LNCAP (cell line): ENCODE measurements around the gene TDRD7.

ENCODE experiments used
- TF ChIP-seq, protein P1 (sequence below): fragments of 450-650 bp; IDR thresholded peaks from 2 replicates; pipeline ENCODE4 v1.5.1; 2017; ENCODE audit warnings: mild to moderate bottlenecking

The TDRD7 gene

DNA sequence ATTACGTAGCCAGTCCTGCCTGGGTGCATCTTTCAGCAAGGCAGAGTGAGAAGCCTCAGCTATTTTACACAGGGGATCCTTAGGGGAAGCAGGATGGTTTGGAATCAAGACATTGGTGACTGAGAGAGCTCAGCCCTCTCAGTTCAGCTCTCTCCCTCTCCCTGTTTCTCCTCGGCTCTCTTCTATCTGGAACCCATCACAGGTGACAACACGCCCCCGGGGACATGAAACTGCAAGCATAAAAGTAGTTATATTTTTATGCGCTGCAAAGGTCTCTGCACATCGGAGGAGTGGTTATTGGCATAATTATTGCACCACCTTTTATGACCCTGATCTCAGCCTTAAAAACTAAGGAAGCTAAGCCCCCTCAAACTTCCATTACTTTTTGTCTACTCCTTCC, 103.8 kb downstream of the TDRD7 start:
- TF ChIP-seq, protein P1, sequence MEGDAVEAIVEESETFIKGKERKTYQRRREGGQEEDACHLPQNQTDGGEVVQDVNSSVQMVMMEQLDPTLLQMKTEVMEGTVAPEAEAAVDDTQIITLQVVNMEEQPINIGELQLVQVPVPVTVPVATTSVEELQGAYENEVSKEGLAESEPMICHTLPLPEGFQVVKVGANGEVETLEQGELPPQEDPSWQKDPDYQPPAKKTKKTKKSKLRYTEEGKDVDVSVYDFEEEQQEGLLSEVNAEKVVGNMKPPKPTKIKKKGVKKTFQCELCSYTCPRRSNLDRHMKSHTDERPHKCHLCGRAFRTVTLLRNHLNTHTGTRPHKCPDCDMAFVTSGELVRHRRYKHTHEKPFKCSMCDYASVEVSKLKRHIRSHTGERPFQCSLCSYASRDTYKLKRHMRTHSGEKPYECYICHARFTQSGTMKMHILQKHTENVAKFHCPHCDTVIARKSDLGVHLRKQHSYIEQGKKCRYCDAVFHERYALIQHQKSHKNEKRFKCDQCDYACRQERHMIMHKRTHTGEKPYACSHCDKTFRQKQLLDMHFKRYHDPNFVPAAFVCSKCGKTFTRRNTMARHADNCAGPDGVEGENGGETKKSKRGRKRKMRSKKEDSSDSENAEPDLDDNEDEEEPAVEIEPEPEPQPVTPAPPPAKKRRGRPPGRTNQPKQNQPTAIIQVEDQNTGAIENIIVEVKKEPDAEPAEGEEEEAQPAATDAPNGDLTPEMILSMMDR = no peak

DNA sequence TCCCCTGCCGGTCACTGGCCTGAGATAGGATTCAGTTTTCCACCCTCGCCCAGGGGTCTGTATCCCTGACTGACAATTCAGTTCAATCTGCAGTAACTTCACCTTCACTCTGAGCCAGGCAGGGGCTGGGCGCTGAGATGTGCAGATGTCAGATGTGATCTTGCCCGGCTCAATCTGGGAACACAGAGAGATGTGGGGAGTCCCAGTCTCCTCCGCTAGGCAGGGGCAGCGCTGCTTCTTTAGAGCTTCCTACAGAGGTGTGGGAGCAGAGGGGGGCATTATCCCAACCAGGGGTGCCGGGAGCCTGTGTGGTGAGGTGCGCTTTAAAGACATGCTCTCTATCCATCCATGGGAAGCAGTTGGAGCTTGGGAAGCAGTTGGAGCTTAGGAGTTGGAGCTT, 104.2 kb downstream of the TDRD7 start:
- TF ChIP-seq, protein P1 = no peak

- TF ChIP-seq, protein P1 = no peak
These were observed 105.6 kb downstream of the TDRD7 start for GRCh38 chr9:97517331-97518089.

DNA sequence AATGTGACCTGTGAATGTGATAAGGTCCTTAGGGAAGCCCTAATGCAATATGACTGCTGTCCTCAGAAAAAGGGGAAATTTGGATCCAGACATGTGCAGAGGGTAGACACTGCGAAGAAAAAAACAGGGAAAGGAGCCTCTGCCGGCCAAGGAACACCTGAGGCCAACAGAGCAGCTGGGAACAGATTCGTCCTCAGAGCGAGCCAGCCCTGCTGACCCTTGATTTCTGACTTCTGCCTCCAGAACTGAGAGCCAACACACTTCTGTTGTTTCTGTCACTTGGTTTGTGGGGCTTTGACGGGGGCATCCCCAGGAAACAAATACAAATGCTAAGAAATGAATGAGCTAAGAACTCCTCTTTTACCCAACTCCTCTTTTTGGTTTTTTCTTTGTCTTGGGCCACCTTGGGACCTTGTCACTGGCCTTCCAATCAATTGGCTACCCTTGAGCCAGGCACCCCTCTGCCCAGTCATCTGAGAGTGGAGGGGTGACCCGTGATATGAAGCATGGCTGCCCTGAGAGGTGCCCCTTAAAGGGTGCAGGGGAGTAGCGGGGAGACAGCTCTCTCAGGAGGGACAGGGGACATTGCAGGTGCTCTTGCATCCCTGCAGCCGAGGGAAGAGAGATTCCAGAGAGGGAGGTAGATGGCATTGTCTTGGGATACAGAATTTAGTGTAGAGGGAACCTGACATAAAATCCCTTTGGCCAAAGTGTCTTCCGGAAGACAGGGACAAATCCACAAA, 106.4 kb downstream of the TDRD7 start:
- TF ChIP-seq, protein P1 = no peak

GRCh38 chr9:97518909-97519307, 107.0 kb downstream of the TDRD7 start:
- TF ChIP-seq, protein P1 = no peak

GRCh38 chr9:97519441-97519970, 107.6 kb downstream of the TDRD7 start:
- TF ChIP-seq, protein P1 = no peak

- TF ChIP-seq, protein P1 = no peak
These were observed 109.9 kb downstream of the TDRD7 start for GRCh38 chr9:97521576-97522333.
